ENCODE measurements around the gene PACS1.

The PACS1 gene

GRCh38 chr11:66168289-66168688, 98.2 kb downstream of the PACS1 start:
- no peaks in the 10 kb centered on the region for H3K9me3 ChIP-seq (ENCODE audit: control insufficient read depth in 2 of 2, low read length in 2 of 2)
- no peak overlapping the region for H3K27ac ChIP-seq (ENCODE audit: low read length)
- H3K4me1 ChIP-seq (ENCODE audit: control insufficient read depth, insufficient read depth, low read length) = no peaks in the 10 kb centered on the region
- no peaks in the 10 kb centered on the region for H3K36me3 ChIP-seq (ENCODE audit: control insufficient read depth in 2 of 2, insufficient read depth in 2 of 2, low read length in 2 of 2)
- no peak overlapping the region for H3K9ac ChIP-seq (ENCODE audit: low read length in 2 of 2)
- H3K27me3 ChIP-seq (ENCODE audit: control insufficient read depth in 1 of 2, insufficient read depth in 2 of 2, low read length in 2 of 2) = no peaks in the 10 kb centered on the region
- no peak overlapping the region for H3K4me3 ChIP-seq (ENCODE audit: low read length in 2 of 2)

GRCh38 chr11:66172146-66172545, 102.1 kb downstream of the PACS1 start:
- no peaks in the 10 kb centered on the region for H3K36me3 ChIP-seq (ENCODE audit: control insufficient read depth in 2 of 2, insufficient read depth in 2 of 2, low read length in 2 of 2)
- H3K27me3 ChIP-seq (ENCODE audit: control insufficient read depth in 1 of 2, insufficient read depth in 2 of 2, low read length in 2 of 2) = no peaks in the 10 kb centered on the region
- no peak overlapping the region for H3K9ac ChIP-seq (ENCODE audit: low read length in 2 of 2)
- no peak overlapping the region for H3K27ac ChIP-seq (ENCODE audit: low read length)
- no peaks in the 10 kb centered on the region for H3K9me3 ChIP-seq (ENCODE audit: control insufficient read depth in 2 of 2, low read length in 2 of 2)
- H3K4me3 ChIP-seq (ENCODE audit: low read length in 2 of 2) = no peak overlapping the region
- H3K4me1 ChIP-seq (ENCODE audit: control insufficient read depth, insufficient read depth, low read length) = no peaks in the 10 kb centered on the region

GRCh38 chr11:66176650-66177049, 106.6 kb downstream of the PACS1 start:
- no peaks in the 10 kb centered on the region for H3K27me3 ChIP-seq (ENCODE audit: control insufficient read depth in 1 of 2, insufficient read depth in 2 of 2, low read length in 2 of 2)
- H3K27ac ChIP-seq (ENCODE audit: low read length) = no peak overlapping the region
- no peak overlapping the region for H3K4me3 ChIP-seq (ENCODE audit: low read length in 2 of 2)
- no peaks in the 10 kb centered on the region for H3K4me1 ChIP-seq (ENCODE audit: control insufficient read depth, insufficient read depth, low read length)
- no peaks in the 10 kb centered on the region for H3K9me3 ChIP-seq (ENCODE audit: control insufficient read depth in 2 of 2, low read length in 2 of 2)
- H3K9ac ChIP-seq (ENCODE audit: low read length in 2 of 2) = no peak overlapping the region
- H3K36me3 ChIP-seq (ENCODE audit: control insufficient read depth in 2 of 2, insufficient read depth in 2 of 2, low read length in 2 of 2) = no peaks in the 10 kb centered on the region

GRCh38 chr11:66178183-66178582, 108.1 kb downstream of the PACS1 start:
- H3K36me3 ChIP-seq (ENCODE audit: control insufficient read depth in 2 of 2, insufficient read depth in 2 of 2, low read length in 2 of 2) = no peaks in the 10 kb centered on the region
- H3K4me3 ChIP-seq (ENCODE audit: low read length in 2 of 2) = no peak overlapping the region
- H3K27ac ChIP-seq (ENCODE audit: low read length) = no peak overlapping the region
- no peaks in the 10 kb centered on the region for H3K9me3 ChIP-seq (ENCODE audit: control insufficient read depth in 2 of 2, low read length in 2 of 2)
- H3K9ac ChIP-seq (ENCODE audit: low read length in 2 of 2) = no peak overlapping the region
- no peaks in the 10 kb centered on the region for H3K4me1 ChIP-seq (ENCODE audit: control insufficient read depth, insufficient read depth, low read length)
- H3K27me3 ChIP-seq (ENCODE audit: control insufficient read depth in 1 of 2, insufficient read depth in 2 of 2, low read length in 2 of 2) = no peaks in the 10 kb centered on the region

GRCh38 chr11:66178871-66179270, 108.8 kb downstream of the PACS1 start:
- no peaks in the 10 kb centered on the region for H3K36me3 ChIP-seq (ENCODE audit: control insufficient read depth in 2 of 2, insufficient read depth in 2 of 2, low read length in 2 of 2)

GRCh38 chr11:66181632-66182315, 111.7 kb downstream of the PACS1 start:
- no peaks in the 10 kb centered on the region for H3K27me3 ChIP-seq (ENCODE audit: control insufficient read depth in 1 of 2, insufficient read depth in 2 of 2, low read length in 2 of 2)
- no peak overlapping the region for H3K4me3 ChIP-seq (ENCODE audit: low read length in 2 of 2)
- H3K9ac ChIP-seq (ENCODE audit: low read length in 2 of 2) = no peak overlapping the region
- no peak overlapping the region for H3K27ac ChIP-seq (ENCODE audit: low read length)
- no peaks in the 10 kb centered on the region for H3K4me1 ChIP-seq (ENCODE audit: control insufficient read depth, insufficient read depth, low read length)
- no peaks in the 10 kb centered on the region for H3K9me3 ChIP-seq (ENCODE audit: control insufficient read depth in 2 of 2, low read length in 2 of 2)
- no peaks in the 10 kb centered on the region for H3K36me3 ChIP-seq (ENCODE audit: control insufficient read depth in 2 of 2, insufficient read depth in 2 of 2, low read length in 2 of 2)

More at GRCh38 chr11:66178871-66179270, 108.8 kb downstream of the PACS1 start:
- Histone ChIP-seq H3K9me3 (ENCODE audit: control insufficient read depth in 2 of 2, low read length in 2 of 2) (no peaks in the 10 kb centered on the region), H3K4me3 (ENCODE audit: low read length in 2 of 2) (no peak overlapping the region), H3K27ac (ENCODE audit: low read length) (no peak overlapping the region), H3K4me1 (ENCODE audit: control insufficient read depth, insufficient read depth, low read length) (no peaks in the 10 kb centered on the region), H3K27me3 (ENCODE audit: control insufficient read depth in 1 of 2, insufficient read depth in 2 of 2, low read length in 2 of 2) (no peaks in the 10 kb centered on the region), H3K9ac (ENCODE audit: low read length in 2 of 2) (no peak overlapping the region)

- H3K36me3 ChIP-seq (ENCODE audit: control insufficient read depth in 2 of 2, insufficient read depth in 2 of 2, low read length in 2 of 2) = no peaks in the 10 kb centered on the region
- no peaks in the 10 kb centered on the region for H3K27me3 ChIP-seq (ENCODE audit: control insufficient read depth in 1 of 2, insufficient read depth in 2 of 2, low read length in 2 of 2)
- H3K27ac ChIP-seq (ENCODE audit: low read length) = no peak overlapping the region
- H3K4me3 ChIP-seq (ENCODE audit: low read length in 2 of 2) = no peak overlapping the region
- no peaks in the 10 kb centered on the region for H3K9me3 ChIP-seq (ENCODE audit: control insufficient read depth in 2 of 2, low read length in 2 of 2)
- no peaks in the 10 kb centered on the region for H3K4me1 ChIP-seq (ENCODE audit: control insufficient read depth, insufficient read depth, low read length)
- H3K9ac ChIP-seq (ENCODE audit: low read length in 2 of 2) = no peak overlapping the region
These were observed 113.5 kb downstream of the PACS1 start for GRCh38 chr11:66183494-66184048.

- Histone ChIP-seq H3K9ac (ENCODE audit: low read length in 2 of 2) (no peak overlapping the region), H3K36me3 (ENCODE audit: control insufficient read depth in 2 of 2, insufficient read depth in 2 of 2, low read length in 2 of 2) (no peaks in the 10 kb centered on the region), H3K9me3 (ENCODE audit: control insufficient read depth in 2 of 2, low read length in 2 of 2) (no peaks in the 10 kb centered on the region), H3K27me3 (ENCODE audit: control insufficient read depth in 1 of 2, insufficient read depth in 2 of 2, low read length in 2 of 2) (no peaks in the 10 kb centered on the region), H3K4me3 (ENCODE audit: low read length in 2 of 2) (no peak overlapping the region), H3K27ac (ENCODE audit: low read length) (no peak overlapping the region), H3K4me1 (ENCODE audit: control insufficient read depth, insufficient read depth, low read length) (no peaks in the 10 kb centered on the region)
These were observed 114.7 kb downstream of the PACS1 start for GRCh38 chr11:66184728-66185127.

- H3K27me3 ChIP-seq (ENCODE audit: control insufficient read depth in 1 of 2, insufficient read depth in 2 of 2, low read length in 2 of 2) = no peaks in the 10 kb centered on the region
- no peak overlapping the region for H3K27ac ChIP-seq (ENCODE audit: low read length)
- no peak overlapping the region for H3K9ac ChIP-seq (ENCODE audit: low read length in 2 of 2)
- H3K36me3 ChIP-seq (ENCODE audit: control insufficient read depth in 2 of 2, insufficient read depth in 2 of 2, low read length in 2 of 2) = no peaks in the 10 kb centered on the region
- H3K9me3 ChIP-seq (ENCODE audit: control insufficient read depth in 2 of 2, low read length in 2 of 2) = no peaks in the 10 kb centered on the region
- H3K4me1 ChIP-seq (ENCODE audit: control insufficient read depth, insufficient read depth, low read length) = no peaks in the 10 kb centered on the region
- no peak overlapping the region for H3K4me3 ChIP-seq (ENCODE audit: low read length in 2 of 2)
These were observed 116.4 kb downstream of the PACS1 start for GRCh38 chr11:66186470-66186869.

GRCh38 chr11:66187453-66187852, 117.4 kb downstream of the PACS1 start:
- no peaks in the 10 kb centered on the region for H3K4me1 ChIP-seq (ENCODE audit: control insufficient read depth, insufficient read depth, low read length)
- no peaks in the 10 kb centered on the region for H3K36me3 ChIP-seq (ENCODE audit: control insufficient read depth in 2 of 2, insufficient read depth in 2 of 2, low read length in 2 of 2)
- H3K9me3 ChIP-seq (ENCODE audit: control insufficient read depth in 2 of 2, low read length in 2 of 2) = no peaks in the 10 kb centered on the region
- no peak overlapping the region for H3K27ac ChIP-seq (ENCODE audit: low read length)
- no peak overlapping the region for H3K9ac ChIP-seq (ENCODE audit: low read length in 2 of 2)
- H3K4me3 ChIP-seq (ENCODE audit: low read length in 2 of 2) = no peak overlapping the region
- H3K27me3 ChIP-seq (ENCODE audit: control insufficient read depth in 1 of 2, insufficient read depth in 2 of 2, low read length in 2 of 2) = no peaks in the 10 kb centered on the region

GRCh38 chr11:66188580-66188979, 118.5 kb downstream of the PACS1 start:
- Histone ChIP-seq H3K27ac (ENCODE audit: low read length) (no peak overlapping the region), H3K9me3 (ENCODE audit: control insufficient read depth in 2 of 2, low read length in 2 of 2) (no peaks in the 10 kb centered on the region), H3K36me3 (ENCODE audit: control insufficient read depth in 2 of 2, insufficient read depth in 2 of 2, low read length in 2 of 2) (peaks cover 0 to 4% of the 10 kb centered on the region in 2 donors), H3K4me1 (ENCODE audit: control insufficient read depth, insufficient read depth, low read length) (no peaks in the 10 kb centered on the region), H3K27me3 (ENCODE audit: control insufficient read depth in 1 of 2, insufficient read depth in 2 of 2, low read length in 2 of 2) (no peaks in the 10 kb centered on the region), H3K9ac (ENCODE audit: low read length in 2 of 2) (no peak overlapping the region), H3K4me3 (ENCODE audit: low read length in 2 of 2) (no peak overlapping the region)
